ENCODE data around the gene PLXNA2. TPM values are rescaled to one million over a fixed set of nuclear protein-coding genes. Genes with fewer than 3 reads are reported as not detected.

PLXNA2 gene
- total RNA-seq, 2 experiments from 2014 or later, result 0.08 TPM; not detected in 1

DNA sequence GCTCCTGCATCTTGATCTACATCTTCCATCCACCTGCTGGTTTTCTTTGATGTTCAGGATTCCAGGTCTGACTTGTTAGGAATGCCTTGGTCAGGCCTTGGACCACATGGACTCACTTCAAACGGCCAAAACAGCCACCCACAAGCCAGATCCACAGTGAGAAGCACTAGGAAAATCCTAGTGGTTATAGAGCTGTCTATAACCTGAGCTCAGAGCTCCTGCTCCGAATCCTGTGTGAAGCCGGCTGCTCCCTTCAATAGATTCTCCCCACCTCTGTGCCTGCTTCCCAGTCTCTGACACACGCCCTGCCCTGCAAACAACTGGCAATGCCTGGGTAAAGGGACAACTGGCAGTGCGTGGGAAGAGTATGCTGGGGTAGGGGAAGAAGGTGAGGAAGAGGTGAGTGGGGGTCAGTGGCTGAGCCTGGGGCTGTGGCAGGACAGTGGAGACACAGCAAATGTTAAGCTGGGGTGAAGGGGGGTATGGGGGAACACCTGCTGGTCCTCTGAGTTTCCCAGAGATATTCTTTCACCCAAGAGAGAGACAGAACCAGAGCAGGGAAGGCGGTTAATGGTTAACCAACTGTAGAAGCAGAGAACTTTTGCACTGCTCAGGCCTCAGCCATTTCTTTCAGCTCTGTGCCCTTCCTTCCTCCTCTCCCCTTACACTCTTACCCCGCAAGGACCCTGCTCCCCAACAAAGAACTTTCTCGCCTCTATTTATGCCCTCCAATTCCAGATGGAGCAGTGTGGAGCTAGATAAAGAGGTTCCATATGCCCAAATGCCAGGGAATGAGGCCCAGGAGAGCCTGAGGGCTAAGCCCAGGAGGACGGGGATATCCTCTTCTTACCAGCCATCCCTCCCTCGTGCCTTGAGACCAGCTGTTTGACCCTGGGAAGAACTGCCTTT, 4.5 kb downstream of the PLXNA2 start:
- Mint-ChIP-seq H3K4me3 (no peak overlapping the region), H3K4me1 (peaks cover 24% of the 10 kb centered on the region), H3K36me3 (no peaks in the 10 kb centered on the region), H3K27me3 (peaks cover 42% of the 10 kb centered on the region), H3K9me3 (no peaks in the 10 kb centered on the region), H3K27ac (no peak overlapping the region)
- no peak for DNase-seq

DNA sequence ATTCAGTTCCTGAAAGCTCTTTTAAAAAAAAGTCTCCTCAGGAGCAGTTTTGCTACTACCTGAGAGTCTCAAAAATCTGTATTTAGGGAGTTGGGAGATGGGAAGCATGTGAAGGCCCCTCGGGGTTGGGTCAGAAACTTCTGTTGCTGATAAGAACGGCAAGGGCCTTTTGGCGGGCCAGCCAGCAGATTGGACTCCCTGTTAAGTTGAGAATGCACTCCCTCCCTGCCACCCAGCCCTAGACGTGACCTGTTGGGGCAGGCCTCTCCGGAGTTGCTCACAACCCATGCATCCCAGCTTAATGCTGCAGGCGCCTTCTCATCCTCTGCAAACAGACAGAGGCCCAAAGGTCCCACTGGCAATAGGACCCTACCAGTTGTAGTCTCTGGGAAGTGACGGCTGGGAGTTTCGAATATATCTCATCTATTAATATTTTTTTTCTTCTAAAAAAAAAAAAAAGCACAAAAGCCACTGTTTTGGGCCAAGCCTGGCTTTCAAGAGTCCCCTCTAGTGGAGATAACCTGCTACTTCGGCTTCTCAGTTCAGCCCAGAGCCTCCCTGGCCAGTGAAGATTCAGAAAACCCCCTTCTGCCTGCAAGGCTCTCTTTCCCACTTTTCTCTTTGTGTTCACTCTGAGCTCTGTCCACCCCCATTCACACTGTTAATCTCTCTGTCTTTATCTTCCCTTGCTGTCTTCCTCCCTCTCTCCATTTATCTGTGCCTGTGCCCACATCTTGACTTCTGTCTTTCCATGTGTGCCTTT, 5.3 kb downstream of the PLXNA2 start:
- no peak overlapping the region for H3K4me3 Mint-ChIP-seq
- no peaks in the 10 kb centered on the region for H3K9me3 Mint-ChIP-seq
- H3K27ac Mint-ChIP-seq, result no peak overlapping the region
- peaks cover 46% of the 10 kb centered on the region for H3K27me3 Mint-ChIP-seq
- DNase-seq, result no peak
- no peaks in the 10 kb centered on the region for H3K36me3 Mint-ChIP-seq
- peaks cover 20% of the 10 kb centered on the region for H3K4me1 Mint-ChIP-seq

DNA sequence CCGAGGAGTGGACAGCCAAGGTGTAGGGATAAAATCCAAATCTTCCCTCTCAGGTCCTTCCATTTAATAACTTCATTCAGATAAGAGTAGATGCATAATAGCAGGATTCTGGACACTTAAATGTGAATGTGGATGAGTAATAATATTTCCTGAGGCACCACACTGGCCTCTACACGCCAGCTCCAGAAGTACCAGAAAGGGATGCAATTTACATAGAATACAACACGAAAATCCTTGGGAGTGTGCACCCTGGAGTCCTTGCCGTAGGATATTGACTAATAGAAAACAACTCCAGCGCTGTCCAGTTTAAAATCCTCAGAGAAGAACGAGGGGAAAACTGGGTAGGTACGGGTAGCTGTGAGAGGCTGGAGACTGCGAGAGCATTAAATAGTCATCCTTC, 6.9 kb downstream of the PLXNA2 start:
- Mint-ChIP-seq H3K9me3 (no peaks in the 10 kb centered on the region), H3K27me3 (peaks cover 37% of the 10 kb centered on the region), H3K27ac (no peak overlapping the region), H3K4me3 (no peak overlapping the region), H3K36me3 (no peaks in the 10 kb centered on the region), H3K4me1 (peaks cover 18% of the 10 kb centered on the region)
- no peak for DNase-seq

DNA sequence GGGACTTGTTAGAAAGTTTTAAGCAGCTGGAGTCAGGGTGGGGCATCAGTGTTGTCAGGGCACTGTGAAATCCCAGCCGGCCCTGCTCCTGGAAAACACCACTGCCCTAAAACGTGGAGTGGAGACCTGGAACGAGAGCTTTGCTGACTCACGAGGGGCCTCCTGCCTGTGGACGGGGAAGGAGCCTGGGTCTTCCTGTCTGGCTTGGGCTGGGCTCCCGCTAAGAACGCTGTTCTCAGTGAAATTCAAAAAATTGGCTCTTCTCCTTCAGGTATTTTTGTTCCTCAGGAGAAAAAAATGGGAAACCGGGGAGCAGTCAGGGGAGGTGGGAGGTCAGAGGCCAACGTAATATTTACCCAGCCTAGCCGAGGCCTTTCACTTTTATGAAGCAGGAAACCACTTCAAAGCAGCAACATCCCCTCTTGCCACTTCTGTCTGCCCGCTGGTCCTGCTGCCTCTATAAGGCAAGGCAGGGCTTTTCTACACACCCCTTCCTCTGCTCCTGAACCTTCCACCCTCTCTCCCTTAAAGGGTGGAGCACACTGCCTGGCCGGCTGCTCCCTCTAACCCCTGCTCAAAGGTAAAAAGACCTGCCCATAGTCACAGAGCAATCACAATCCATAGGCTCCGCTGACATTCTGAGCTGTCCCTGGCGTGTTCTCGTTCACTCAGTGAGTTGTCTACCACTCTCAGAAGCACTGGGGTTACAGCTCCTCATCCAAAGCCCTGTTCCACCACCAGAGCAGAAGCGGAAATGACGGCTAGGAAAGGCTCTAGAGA, 8.0 kb downstream of the PLXNA2 start:
- DNase-seq, result no peak
- Mint-ChIP-seq H3K4me1 (peaks cover 18% of the 10 kb centered on the region), H3K27me3 (peaks cover 31% of the 10 kb centered on the region), H3K4me3 (peak overlapping the region; percentile 29), H3K36me3 (no peaks in the 10 kb centered on the region), H3K9me3 (no peaks in the 10 kb centered on the region), H3K27ac (no peak overlapping the region)

DNA sequence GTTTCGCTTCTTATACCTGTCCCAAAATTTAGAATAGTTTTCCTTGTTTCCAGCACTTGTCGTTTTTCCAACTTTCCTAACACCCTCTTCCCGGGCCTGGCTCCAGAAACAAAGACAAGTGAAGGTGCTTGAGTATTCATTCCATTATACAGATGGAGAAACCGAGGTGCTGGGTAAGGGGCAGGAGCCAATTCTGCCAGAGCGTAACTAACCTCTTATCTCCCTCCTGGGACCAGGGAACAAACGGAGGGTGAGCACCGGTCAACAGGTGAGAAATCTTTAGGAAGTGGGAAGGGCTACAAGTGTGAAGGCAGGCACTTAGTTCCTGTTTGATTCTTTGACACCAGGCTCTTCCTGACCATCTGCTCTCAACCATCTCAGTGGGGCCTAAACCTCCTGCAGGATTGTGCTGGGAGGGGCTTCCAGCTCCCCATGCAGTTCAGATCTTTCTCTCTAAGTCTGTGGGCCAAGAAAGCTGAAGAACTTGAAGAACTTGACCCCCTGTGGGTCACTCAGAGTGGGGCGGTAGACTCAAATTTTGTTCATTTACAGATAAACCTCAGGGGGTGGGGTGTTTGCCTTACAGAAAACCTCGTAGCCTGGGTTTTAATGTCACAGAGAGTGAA, 8.7 kb downstream of the PLXNA2 start:
- Mint-ChIP-seq H3K27ac (no peak overlapping the region), H3K9me3 (no peaks in the 10 kb centered on the region), H3K4me3 (no peak overlapping the region), H3K4me1 (peaks cover 18% of the 10 kb centered on the region), H3K36me3 (no peaks in the 10 kb centered on the region), H3K27me3 (peaks cover 34% of the 10 kb centered on the region)
- DNase-seq, result no peak

DNA sequence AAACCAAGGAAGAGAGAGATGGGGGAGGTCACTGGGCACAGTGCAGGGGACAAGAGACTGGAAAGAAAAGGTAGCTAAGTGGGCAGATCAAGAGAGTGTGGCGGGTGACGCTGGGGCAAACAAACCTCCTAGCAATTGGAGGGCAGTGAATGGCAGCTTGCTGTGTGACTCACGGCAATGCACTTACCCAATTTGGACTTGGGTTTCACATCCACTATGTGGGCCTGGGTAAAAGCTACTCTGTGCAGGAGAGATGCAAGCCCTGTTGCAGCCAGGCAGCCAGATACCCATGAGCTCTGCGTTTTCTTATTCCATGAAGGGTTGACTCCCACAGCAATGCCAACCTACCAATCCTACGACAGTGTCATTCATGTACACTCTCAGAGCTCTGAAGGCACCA, 9.5 kb downstream of the PLXNA2 start:
- Mint-ChIP-seq H3K27ac (no peak overlapping the region), H3K4me1 (peaks cover 18% of the 10 kb centered on the region), H3K9me3 (no peaks in the 10 kb centered on the region), H3K36me3 (no peaks in the 10 kb centered on the region), H3K4me3 (no peak overlapping the region), H3K27me3 (peaks cover 29% of the 10 kb centered on the region)
- no peak for DNase-seq

DNA sequence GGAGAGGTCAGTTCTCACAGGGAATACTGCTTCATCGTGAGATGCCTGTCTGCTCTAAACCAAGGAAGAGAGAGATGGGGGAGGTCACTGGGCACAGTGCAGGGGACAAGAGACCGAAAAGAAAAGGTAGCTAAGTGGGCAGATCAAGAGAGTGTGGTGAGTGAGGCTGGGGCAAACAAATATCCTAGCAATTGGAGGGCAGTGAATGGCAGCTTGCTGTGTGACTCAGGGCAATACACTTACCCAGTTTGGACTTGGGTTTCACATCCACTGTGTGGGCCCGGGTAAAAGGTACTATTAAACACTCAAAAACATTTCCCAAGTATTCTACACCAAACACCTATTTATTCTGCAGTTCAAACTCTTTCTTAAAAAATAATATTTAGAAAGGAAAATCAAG, 10.2 kb downstream of the PLXNA2 start:
- Mint-ChIP-seq H3K27me3 (peaks cover 29% of the 10 kb centered on the region), H3K36me3 (no peaks in the 10 kb centered on the region), H3K27ac (no peak overlapping the region), H3K4me3 (no peak overlapping the region), H3K4me1 (peaks cover 18% of the 10 kb centered on the region), H3K9me3 (no peaks in the 10 kb centered on the region)
- no peak for DNase-seq

DNA sequence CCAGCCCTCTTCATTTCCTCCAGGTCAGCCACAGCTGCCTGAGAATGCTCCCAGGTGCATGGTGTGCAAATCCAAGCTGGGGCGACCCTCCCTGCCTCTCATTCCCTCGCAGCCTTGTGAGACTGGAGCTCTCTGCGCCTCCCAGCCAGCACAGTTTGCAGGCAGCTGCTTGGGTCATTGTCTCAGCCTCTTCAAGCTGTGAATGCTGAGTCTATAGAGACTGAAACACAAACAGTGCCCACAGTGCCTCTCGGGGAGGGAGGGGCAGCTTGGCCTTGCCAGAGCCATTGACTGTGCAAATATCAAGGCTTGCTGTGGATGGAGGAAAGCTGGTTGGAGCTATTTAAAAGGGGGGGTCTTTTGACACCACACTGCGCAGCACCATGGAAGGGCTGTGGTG, 10.6 kb downstream of the PLXNA2 start:
- peaks cover 31% of the 10 kb centered on the region for H3K27me3 Mint-ChIP-seq

DNA sequence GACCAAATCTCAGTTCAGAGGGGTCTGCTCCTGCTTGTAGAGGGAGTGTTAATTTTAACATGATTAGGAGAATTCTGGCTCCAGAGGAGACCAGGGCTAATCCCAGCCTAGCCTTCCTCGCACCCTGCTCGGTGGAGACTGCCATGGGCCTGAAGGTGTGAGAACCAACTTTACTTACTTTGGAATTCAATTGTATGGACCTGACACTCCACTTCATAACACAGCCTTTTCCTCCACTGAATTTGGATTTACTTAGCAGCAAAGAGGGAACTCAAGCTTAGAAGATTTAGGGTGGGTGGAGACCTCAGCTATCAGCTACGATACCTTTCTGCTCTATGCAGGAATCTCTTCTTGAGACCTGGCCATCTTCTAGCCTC, 11.5 kb downstream of the PLXNA2 start:
- no peak overlapping the region for H3K27ac Mint-ChIP-seq
- no peak overlapping the region for H3K4me3 Mint-ChIP-seq
- peaks cover 25% of the 10 kb centered on the region for H3K27me3 Mint-ChIP-seq
- no peaks in the 10 kb centered on the region for H3K36me3 Mint-ChIP-seq
- H3K4me1 Mint-ChIP-seq, result peaks cover 18% of the 10 kb centered on the region
- H3K9me3 Mint-ChIP-seq, result no peaks in the 10 kb centered on the region
- DNase-seq, result no peak

More for the DNA sequence above, 10.6 kb downstream of the PLXNA2 start:
- Mint-ChIP-seq H3K4me3 (no peak overlapping the region), H3K36me3 (no peaks in the 10 kb centered on the region), H3K27ac (no peak overlapping the region), H3K9me3 (no peaks in the 10 kb centered on the region), H3K4me1 (peaks cover 18% of the 10 kb centered on the region)
- no peak for DNase-seq

DNA sequence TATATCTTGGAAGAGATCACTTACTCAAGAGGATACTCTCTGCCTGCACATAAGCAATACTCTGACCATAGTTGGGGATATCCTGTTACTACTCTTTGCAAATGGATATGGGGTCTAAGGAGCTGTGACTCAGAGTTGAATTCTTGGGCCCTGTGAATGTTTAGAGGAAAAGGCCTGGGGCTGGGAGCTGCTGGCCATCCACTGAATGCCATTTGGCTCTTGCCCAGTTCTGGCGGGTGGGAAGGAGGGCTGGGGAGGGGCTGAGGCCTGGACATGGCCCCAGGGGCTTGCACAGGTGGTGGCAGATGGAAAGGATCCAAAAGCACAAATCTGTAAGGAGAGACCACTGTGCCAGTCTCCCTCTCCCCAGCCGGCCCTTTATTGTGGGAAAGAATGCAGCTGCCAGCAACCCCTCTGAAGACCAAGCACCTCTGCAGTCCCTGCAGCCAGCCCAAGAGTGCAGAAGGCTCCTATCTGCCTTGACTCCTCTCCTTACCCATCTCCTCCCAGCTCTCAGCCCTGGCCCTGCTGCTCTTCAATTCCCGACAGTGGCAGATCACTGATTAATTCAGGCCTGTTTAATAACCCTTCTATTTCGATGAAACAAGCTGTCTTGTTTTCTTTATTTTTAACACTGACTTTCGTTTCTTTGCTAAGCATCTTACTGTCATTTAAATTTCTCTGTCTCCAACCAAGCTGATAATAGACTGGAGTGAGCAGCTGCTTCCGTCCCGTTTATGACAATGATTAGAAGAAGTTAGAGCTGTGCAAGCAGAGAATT, 12.1 kb downstream of the PLXNA2 start:
- H3K4me1 Mint-ChIP-seq, result peaks cover 17% of the 10 kb centered on the region
- DNase-seq, result no peak
- H3K27me3 Mint-ChIP-seq, result peaks cover 22% of the 10 kb centered on the region
- H3K4me3 Mint-ChIP-seq, result no peak overlapping the region
- no peaks in the 10 kb centered on the region for H3K9me3 Mint-ChIP-seq
- no peaks in the 10 kb centered on the region for H3K36me3 Mint-ChIP-seq
- H3K27ac Mint-ChIP-seq, result no peak overlapping the region

DNA sequence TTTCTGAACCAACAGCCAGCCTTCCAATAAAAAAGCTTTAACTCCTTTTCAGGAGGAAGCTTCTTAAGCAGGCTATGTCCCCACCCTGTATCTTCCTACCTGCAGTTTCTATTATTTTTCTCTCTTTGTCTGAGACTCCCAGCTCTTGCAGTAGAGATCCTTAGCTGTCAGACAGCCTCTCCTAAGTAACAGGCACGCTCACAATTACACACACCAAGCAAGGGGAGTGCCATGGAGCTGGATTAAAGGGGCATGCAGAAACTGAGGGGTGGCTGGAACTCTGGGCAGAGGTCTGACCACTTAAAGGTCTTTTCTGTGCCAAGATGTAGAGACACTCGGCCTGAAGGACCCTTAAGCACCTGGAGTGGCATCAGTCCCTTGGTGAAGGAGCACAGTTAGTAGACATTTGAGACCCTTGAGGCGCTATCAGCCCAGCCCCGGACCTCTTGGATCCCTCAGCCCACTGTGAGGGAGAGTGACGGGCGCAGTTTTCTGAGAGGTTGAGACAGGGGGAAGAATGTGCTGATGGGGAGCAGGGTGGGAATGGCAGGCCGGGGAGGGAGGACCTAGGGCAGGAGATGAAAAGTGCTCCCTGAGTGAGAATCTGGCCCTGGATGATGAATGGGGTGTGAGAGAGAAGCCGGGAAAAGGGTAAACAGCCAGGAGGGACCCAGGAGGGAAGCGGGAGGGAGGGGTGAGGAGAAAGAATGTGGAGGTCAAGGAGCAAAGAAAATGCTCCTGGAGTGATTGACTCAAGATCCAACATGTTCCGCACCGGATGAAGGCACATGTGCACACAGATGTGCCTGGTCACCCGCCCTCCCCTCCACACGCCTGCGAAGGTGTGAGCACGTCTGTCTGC, 13.3 kb downstream of the PLXNA2 start:
- DNase-seq, result no peak
- H3K9me3 Mint-ChIP-seq, result no peaks in the 10 kb centered on the region
- no peaks in the 10 kb centered on the region for H3K36me3 Mint-ChIP-seq
- no peak overlapping the region for H3K4me3 Mint-ChIP-seq
- peaks cover 7% of the 10 kb centered on the region for H3K4me1 Mint-ChIP-seq
- no peak overlapping the region for H3K27ac Mint-ChIP-seq
- peaks cover 19% of the 10 kb centered on the region for H3K27me3 Mint-ChIP-seq

DNA sequence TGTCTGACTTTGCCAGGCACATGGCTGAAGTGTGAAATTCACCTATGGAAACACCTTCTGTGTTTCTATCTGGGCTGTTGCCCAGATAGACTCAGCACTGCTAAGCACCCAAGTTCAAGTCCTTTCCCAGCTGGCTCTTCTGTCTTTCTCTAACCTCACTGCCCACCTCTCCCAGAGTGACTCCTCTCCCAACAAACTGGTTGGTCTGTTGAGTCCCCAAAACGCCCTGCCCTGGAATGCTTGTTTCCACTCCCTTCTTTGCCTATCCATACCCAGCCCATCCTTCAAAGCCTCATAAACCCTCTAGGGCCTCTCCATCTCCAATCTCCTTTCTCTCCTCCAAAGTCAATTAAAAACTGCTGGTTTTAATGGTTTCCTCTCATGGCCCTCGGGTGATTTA, 15.6 kb downstream of the PLXNA2 start:
- no peaks in the 10 kb centered on the region for H3K4me1 Mint-ChIP-seq
- peaks cover 8% of the 10 kb centered on the region for H3K27me3 Mint-ChIP-seq

DNA sequence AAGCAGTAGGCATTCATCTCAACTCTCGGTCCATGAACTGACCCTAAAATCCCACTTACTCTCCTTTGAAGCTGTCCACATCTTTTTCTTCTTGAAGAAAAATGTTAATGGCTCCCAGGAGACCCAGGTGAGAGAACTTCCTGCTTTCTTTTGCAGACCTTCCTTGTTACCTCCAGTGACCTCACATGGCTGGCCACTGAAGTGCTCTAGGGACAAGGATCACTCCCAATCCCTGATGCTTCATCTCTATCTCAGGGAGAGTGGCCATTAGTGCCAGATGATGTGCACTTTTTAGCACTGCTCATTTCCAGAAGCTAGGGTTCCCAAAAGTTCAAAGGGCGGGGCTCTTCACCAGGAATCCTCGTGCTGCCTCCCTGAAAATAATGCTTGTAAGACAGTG, 16.2 kb downstream of the PLXNA2 start:
- Mint-ChIP-seq H3K36me3 (no peaks in the 10 kb centered on the region), H3K4me3 (no peak overlapping the region), H3K4me1 (no peaks in the 10 kb centered on the region), H3K9me3 (no peaks in the 10 kb centered on the region), H3K27ac (no peak overlapping the region), H3K27me3 (peaks cover 8% of the 10 kb centered on the region)
- no peak for DNase-seq

More for the DNA sequence above, 15.6 kb downstream of the PLXNA2 start:
- no peak overlapping the region for H3K4me3 Mint-ChIP-seq
- no peak for DNase-seq
- no peaks in the 10 kb centered on the region for H3K9me3 Mint-ChIP-seq
- H3K27ac Mint-ChIP-seq, result no peak overlapping the region
- H3K36me3 Mint-ChIP-seq, result no peaks in the 10 kb centered on the region
